GM18868 (cell line): ENCODE results near the gene COQ10B.

Experiments
- ATAC-seq: cut with Tn5 transposase; IDR thresholded peaks from one replicate; pipeline ENCODE4 v1.9.1; 2021; ENCODE audit warnings: mild to moderate bottlenecking, moderate library complexity; ENCODE audit not compliant: unreplicated experiment

COQ10B gene

DNA sequence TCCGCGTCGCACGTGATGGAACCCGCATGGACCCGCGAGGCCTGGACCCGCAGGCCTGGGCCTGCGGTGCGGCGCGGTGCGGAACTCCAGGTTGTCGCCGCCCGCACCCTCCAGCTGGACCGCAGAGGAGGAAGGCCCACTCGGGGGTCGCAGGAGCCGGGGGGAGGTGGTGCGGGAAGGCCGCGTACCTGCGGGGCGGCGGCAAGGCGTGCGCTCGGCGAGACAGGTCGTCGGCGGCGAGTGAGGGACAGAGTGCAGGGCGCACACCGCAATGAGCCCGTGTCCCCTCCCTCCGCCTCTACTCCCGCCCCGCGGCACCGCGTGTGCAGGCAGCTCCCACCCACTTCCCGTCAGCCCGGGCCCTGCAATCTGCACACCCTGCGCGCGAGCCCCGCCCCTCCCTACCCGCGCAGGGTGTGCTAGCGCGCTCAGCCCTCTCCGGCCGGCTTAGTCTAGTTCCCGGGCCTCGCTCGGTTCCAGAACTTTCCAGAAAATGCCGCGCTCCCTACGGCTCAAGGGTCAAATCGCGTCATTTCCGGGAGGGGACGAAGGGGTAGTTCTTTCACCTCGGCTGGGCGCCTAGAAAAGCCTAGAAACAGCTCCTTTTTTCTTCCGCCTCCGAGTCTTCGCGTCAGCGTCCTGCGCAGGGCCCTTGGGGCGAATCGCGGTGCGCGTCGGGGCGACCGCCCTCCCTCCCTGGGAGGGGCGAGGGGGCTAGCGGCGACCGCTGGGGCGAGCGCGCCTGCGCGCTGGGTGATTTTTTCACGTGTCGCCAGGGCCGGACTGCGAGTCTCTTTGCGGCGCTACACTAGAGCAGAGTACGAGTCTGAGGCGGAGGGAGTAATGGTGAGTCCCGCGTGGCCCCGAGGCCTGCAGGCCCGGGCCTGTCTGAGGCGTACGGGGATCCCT lies 46.5 kb downstream of the COQ10B start, which contains the start of the genes HSPD1 and HSPE1:
HSPD1 (minus strand) TSS at position 247 of the 909 bp plus-strand sequence. CDS start 992 bp downstream, outside the sequence.
HSPE1 (plus strand) TSS at position 786 of the 909 bp plus-strand sequence; CDS start at position 844, 58 bp downstream.
- peak; percentile 86 for ATAC-seq

DNA sequence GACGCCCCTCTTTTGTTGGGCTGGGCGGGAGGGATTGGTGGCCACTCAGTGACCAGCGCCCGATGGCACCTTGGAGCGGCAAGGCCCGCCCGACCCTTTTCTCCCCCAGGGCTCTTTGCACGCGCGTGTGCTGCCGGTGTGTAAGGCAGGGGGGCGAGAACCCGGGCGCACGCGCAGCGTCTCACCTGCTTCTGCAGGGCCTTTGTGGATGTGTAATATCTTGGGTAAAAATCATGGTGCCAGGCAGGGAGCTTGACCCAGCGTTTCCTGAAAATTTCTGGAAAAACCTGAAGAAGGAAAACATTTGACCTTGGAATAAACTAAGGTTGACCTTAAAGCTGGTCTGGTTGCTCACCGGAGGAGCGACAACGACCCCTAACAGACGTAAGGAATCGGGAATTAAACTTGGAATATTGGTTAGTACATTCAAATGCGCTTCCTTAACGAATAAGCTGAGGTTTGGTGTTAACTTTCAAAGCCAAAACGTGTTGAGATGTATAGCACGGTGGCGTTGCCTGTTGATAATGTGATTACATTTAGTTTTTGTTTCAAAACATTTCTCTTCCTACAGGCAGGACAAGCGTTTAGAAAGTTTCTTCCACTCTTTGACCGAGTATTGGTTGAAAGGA lies 47.3 kb downstream of the COQ10B start:
- ATAC-seq = peak; percentile 7

DNA sequence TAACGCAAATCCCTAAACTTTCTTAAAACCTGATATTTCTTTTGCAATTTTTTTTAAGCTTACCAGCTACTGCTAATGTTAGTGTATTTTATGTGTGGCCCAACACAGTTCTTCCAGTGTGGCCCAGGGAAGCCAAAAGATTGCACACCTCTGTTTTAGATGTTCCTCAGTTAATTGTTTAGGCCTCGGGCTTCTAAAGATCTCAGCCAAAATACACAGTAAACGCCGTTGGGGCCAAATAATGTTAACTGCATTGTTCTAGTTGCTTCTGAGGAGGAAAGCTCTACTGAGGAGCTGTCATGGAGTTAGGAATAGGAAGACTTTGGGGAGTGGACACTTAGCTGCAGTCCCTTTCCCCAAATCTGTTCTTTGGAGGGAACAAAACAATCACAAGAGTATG lies 48.8 kb downstream of the COQ10B start:
- no peak for ATAC-seq

DNA sequence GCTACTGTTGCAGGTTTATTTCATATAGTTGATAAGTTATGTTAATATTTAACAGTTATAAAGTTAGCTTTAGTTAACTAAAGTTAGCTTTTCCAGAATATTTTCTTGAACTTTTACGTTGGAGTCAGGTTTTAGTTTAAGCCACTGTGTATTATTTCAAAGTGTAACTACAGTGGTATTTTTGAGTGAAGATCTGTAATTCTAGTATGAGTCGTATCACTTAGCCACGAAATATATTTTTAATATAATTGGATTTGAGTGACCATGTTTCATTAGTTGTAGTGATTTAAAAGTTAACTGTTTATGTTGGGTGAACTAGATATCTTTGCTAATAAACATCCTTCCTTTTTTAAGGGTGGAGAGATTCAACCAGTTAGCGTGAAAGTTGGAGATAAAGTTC lies 49.3 kb downstream of the COQ10B start:
- ATAC-seq = no peak

DNA sequence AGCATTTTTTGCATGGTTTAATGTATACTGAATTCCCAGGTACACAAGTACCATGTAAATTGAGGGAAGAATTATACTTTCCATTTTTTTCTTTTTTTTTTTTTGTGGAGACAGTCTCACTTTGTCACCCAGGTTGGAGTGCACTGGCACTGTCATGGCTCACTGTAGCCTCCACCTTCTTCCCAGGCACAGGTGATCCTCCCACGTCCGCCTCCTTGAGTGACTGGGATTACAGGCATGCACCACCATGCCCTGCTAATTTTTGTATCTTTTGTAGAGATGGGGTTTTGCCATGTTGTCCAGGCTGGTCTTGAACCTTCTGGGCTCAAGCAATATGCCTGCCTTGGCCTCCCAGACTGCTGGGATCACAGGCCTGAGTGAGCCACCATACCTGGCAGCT lies 50.6 kb downstream of the COQ10B start:
- ATAC-seq = no peak

DNA sequence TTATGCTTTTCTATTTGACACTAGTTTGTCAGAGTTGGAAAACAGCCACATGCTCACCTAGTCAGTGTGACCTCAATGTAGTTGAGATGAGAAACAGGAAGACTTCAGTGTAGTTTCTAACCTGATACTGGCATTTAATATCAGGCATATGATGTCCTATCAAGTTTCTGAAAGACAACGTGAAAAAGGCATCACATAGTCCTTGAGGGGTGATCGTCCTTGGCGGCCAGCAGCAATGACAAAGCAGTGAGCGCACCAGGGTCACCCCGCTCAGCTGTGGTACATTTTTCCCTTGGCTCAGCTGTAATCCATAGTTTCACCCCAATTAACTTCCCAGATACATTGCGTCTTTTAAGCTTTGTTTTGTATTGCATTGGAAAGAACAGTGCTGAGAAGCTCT lies 51.2 kb downstream of the COQ10B start:
- no peak for ATAC-seq

DNA sequence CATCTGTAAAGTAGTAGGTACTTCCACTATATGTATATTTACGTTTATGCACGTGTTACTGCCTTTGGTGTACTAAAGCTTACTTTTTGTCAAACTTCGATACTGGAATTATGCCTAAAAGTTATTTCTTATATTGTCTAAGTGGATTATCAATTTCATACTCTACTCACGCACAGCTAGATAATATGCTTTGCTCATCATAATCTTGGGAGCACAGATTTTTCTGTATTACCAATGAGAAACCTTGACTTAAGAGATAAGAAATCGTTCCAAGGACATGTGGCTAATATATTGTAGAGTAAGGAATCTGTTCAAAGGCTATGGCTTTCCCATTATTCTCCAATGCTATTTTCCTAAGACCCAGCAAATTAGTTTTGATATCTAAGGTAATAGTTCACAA lies 53.3 kb downstream of the COQ10B start:
- ATAC-seq = no peak

DNA sequence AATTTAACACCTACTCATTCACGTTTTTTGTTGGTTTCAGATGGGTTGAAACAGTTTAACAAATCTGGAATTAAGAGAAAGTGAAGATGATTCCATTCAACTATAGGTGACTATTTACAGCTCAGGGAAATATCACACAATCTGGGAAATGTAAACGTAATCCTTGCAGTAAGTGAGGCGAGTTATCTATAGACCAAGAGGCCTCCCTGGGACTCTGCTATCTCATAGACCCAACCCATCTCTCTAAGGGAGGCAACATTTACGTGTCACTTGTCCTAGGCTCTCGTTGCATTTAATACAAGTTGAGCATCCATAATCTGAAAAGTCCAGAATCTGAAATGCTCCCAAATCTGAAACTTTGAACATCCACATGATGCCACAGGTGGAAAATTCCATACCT lies 60.6 kb downstream of the COQ10B start:
- no peak for ATAC-seq

DNA sequence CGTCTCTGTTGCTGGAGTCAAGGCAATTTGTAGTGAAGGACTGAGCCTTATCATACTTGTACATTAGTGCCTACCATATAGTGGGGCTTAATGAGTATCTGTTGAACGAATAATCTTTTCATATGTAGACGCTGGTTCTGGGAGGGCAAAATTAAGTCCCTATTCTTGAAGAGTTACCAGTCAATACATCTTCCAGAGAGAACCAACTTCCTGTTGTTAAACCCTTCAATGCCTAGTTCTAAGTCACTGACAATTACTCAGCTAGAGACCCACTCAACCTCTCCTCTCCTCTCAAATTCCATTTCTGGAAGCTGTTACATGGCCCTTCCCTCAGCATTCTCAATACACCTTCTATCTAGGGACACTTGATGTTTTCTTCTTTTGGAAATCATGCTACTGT lies 61.4 kb downstream of the COQ10B start:
- no peak for ATAC-seq

DNA sequence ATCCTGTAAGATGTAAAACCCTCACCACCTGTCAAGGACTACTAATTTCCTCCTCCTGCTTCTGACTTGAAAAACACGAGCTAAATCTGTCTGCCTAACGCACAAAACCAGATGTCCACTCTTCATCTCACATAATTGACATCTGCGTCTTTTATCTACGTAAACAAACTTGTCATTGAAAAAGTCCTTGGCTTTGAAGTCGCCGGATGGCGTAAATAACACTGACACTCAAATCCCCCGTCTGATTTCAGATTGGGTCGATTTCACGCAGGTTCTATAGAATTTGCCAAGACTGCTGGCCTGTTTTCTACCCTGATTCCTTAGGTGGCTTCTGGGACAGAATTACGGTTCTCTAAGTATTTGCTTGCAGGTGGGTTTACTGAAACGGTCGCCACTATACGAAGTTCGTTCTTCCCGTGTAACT lies 62.0 kb downstream of the COQ10B start:
- ATAC-seq = no peak

DNA sequence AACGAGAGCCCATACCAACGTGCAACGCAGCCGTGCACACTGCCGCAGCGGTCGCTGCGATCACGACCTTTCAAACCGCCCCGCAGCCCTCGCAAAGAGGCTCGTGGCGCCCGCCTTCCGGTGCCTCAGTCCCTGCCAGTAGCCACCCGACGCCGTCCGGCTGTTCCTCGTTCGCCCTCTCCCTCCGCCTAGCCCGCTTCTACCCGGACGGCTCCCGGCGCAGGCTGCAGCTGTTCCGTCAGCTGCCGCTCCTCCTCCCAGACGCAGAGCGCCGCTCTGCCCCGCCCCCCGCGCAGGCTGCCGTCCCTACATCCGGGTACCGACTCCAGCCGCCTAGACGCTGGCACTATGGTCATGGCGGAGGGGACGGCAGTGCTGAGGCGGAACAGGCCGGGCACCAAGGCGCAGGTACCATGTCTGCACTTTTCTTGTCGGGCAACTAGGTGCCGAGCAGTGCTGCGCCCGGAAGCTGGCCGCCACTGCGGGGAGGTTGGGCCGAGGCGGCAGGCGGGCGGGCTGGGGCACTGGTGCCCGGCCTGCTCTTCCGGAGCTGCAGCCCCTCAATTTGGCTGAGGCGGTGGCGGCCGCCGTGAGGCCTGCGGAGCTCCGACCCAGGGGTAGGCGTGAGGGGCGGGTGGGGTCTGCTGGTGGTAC lies 62.5 kb downstream of the COQ10B start, which contains the start of gene MOB4:
MOB4 (plus strand) TSS at position 328 of the 654 bp plus-strand sequence; CDS start at position 349, 21 bp downstream.
- ATAC-seq = peak; percentile 93

DNA sequence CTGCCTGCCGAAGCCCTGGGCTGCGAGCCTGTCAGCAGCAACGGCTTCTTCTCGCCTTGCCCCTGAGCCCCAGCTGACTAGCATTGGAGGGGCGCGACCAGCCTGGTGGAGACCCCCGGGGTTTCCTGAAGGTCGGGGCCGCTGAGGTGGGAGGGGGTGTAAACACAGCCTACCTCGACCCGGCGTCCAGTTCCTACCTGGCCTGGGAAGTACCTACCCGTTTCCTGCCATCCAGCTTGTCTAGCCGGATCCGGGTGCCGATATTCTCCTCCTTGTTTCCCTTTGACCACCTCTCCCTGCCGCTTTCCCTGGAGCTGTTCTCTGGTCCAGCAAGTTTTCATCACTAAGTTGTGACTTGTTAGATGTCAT lies 63.0 kb downstream of the COQ10B start:
- peak; percentile 5 for ATAC-seq

DNA sequence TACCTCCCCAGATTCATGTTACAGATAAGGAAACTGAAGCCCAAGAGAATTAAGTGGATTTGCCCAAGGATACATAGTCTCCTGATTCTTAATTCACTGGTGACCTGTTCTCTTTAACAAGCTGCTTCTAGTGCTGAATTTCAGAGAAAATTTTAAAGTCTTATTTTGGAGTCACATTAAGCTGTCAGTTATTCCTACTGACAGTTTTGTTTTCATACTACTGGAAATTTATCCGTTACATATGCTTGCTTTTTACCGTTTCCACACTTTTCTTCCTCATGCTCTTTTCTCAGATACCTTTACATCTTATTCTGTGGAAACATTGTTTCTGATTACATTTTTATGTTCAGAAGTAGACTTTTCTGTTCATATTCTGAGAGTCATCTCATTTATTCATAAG lies 63.8 kb downstream of the COQ10B start:
- no peak for ATAC-seq
